IMR-90 (cell line): Measurements from ENCODE around the gene CENPU.

Experiments used
- CTCF ChIP-seq: conservative IDR thresholded peaks from 2 replicates; pipeline ENCODE4 v1.5.1; 2012; ENCODE audit warnings: mild to moderate bottlenecking, low read depth, low read length, improper control_type of control experiment
- MXI1 ChIP-seq: IDR thresholded peaks from 2 replicates; pipeline ENCODE4 v1.6.1; 2012; ENCODE audit warnings: low read depth, mild to moderate bottlenecking, low read length, moderate library complexity, borderline replicate concordance
- RAD21 ChIP-seq: IDR thresholded peaks from 2 replicates; pipeline ENCODE4 v1.6.1; 2012; ENCODE audit warnings: low read length, improper control_type of control experiment

GRCh38 chr4:184697956-184698355 lies 35.9 kb downstream of the CENPU start:
- TF ChIP-seq CTCF = no peak
- no peak for TF ChIP-seq RAD21
- no peak for TF ChIP-seq MXI1
